Loucy (cell line): ENCODE results near the gene CDC42EP5.
A peak's percentile ranks its signal among the peaks of the same experiment; 100 is the strongest.

Source experiments
- H2AFZ ChIP-seq: fragments of 200-600 bp; sonication (generic); 2 replicates; pipeline ENCODE4 v1.6.0; 2016; ENCODE audit warnings: antibody characterized with exemption, mild to moderate bottlenecking, low read length, moderate library complexity
- H3F3A ChIP-seq: fragments of 200-600 bp; 2 replicates; pipeline ENCODE4 v1.6.0; 2016; ENCODE audit warnings: antibody characterized with exemption, low read depth, mild to moderate bottlenecking
- H3K27me3 ChIP-seq: fragments of 200-600 bp; sonication (generic); 2 replicates; pipeline ENCODE4 v1.6.1; 2014; ENCODE audit warnings: low read length, mild to moderate bottlenecking; ENCODE audit not compliant: insufficient read depth, poor library complexity, severe bottlenecking
- H3K36me3 ChIP-seq: fragments of 200-600 bp; sonication (generic); 2 replicates; pipeline ENCODE4 v1.6.1; 2016; ENCODE audit warnings: low read length; ENCODE audit not compliant: insufficient read depth
- H3K4me1 ChIP-seq: fragments of 200-600 bp; sonication (generic); 2 replicates; pipeline ENCODE4 v1.5.1; 2014; ENCODE audit warnings: low read length, mild to moderate bottlenecking; ENCODE audit not compliant: insufficient read depth, poor library complexity, severe bottlenecking
- H3K4me2 ChIP-seq: fragments of 200-600 bp; sonication (generic); 2 replicates; pipeline ENCODE4 v1.6.0; 2014; ENCODE audit warnings: antibody characterized with exemption, low read length, low read depth, mild to moderate bottlenecking; ENCODE audit not compliant: poor library complexity, severe bottlenecking
- H3K4me3 ChIP-seq: fragments of 200-600 bp; sonication (generic); 2 replicates; pipeline ENCODE4 v1.5.1; 2014; ENCODE audit warnings: low read length, mild to moderate bottlenecking, mixed read lengths; ENCODE audit not compliant: poor library complexity, severe bottlenecking
- H3K79me2 ChIP-seq: fragments of 200-600 bp; sonication (generic); 2 replicates; pipeline ENCODE4 v1.6.1; 2014; ENCODE audit warnings: low read length; ENCODE audit not compliant: insufficient read depth
- H3K9ac ChIP-seq: fragments of 200-600 bp; sonication (generic); 2 replicates; pipeline ENCODE4 v1.6.0; 2014; ENCODE audit warnings: mild to moderate bottlenecking, low read depth, low read length, moderate library complexity; ENCODE audit not compliant: poor library complexity, severe bottlenecking
- H3K9me2 ChIP-seq: fragments of 200-600 bp; sonication (generic); replicated peaks from 2 replicates; pipeline ENCODE4 v1.6.1; 2016; ENCODE audit warnings: low read depth, low read length, mixed read lengths
- H3K9me3 ChIP-seq: fragments of 200-600 bp; sonication (generic); 2 replicates; pipeline ENCODE4 v1.6.1; 2014; ENCODE audit warnings: mild to moderate bottlenecking, antibody characterized with exemption, low read length, low read depth; ENCODE audit not compliant: insufficient read depth
- H4K20me1 ChIP-seq: fragments of 200-600 bp; sonication (generic); 2 replicates; pipeline ENCODE4 v1.6.0; 2014; ENCODE audit warnings: antibody characterized with exemption, low read length, mild to moderate bottlenecking; ENCODE audit not compliant: insufficient read depth, poor library complexity, severe bottlenecking
- EZH2phosphoT487 ChIP-seq: fragments of 200-600 bp; IDR thresholded peaks from 2 replicates; pipeline ENCODE4 v1.6.1; 2018; ENCODE audit warnings: antibody characterized with exemption, mild to moderate bottlenecking, moderate library complexity, borderline replicate concordance
- TF ChIP-seq, protein P1 (sequence below): fragments of 200-600 bp; sonication (generic); conservative IDR thresholded peaks from 2 replicates; pipeline ENCODE4 v1.5.1; 2014; ENCODE audit warnings: mild to moderate bottlenecking, antibody characterized with exemption, low read length

CDC42EP5 gene

DNA sequence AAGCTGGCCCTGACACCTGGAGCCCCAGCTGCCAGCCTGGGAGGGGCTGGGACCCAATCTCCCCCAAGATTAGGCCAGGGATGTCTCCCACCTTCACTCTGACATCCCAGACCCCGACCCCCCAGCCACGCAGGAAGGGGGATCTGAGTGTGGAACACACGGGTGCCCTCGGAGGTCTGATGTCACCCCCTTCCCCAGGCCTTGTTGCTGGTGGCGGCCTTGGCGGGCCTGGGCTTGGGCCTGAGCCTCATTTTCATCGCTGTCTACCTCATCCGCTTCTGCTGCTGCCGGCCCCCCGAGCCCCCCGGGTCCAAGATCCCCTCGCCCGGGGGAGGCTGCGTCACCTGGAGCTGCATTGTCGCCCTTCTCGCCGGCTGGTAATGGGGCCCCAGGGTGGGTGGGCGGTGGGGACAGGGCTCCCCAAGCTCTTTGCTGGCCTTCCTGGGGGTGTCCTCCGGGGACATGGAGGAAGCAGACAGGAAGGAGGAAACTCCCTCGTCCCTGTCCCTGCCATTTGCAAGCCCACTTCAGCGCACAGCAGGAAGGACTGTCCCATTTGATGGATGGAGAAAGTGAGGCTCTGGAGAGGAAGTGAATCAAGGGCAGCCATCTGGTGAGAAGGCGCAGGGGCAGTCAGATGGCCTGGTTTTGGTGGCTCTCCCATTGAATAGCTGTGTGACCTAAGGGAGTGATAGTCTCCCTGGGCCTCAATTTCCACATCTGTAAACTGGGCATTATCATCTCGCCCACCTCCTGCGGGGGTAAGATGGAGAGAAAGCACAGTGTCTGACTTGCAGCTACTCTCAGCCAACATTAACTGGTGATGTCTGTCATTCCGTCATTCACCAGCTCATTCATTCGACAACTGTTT, 53.9 kb downstream of the CDC42EP5 start:
- no peaks in the 10 kb centered on the region for H3K27me3 ChIP-seq
- no peaks in the 10 kb centered on the region for H3K79me2 ChIP-seq
- no peak overlapping the region for H3K4me2 ChIP-seq
- H2AFZ ChIP-seq: no peak overlapping the region
- no peaks in the 10 kb centered on the region for H4K20me1 ChIP-seq
- no peaks in the 10 kb centered on the region for H3K9me3 ChIP-seq
- H3K36me3 ChIP-seq: no peaks in the 10 kb centered on the region
- H3F3A ChIP-seq: no peaks in the 10 kb centered on the region
- no peak overlapping the region for H3K4me3 ChIP-seq
- no peak for TF ChIP-seq EZH2phosphoT487
- TF ChIP-seq, protein P1, sequence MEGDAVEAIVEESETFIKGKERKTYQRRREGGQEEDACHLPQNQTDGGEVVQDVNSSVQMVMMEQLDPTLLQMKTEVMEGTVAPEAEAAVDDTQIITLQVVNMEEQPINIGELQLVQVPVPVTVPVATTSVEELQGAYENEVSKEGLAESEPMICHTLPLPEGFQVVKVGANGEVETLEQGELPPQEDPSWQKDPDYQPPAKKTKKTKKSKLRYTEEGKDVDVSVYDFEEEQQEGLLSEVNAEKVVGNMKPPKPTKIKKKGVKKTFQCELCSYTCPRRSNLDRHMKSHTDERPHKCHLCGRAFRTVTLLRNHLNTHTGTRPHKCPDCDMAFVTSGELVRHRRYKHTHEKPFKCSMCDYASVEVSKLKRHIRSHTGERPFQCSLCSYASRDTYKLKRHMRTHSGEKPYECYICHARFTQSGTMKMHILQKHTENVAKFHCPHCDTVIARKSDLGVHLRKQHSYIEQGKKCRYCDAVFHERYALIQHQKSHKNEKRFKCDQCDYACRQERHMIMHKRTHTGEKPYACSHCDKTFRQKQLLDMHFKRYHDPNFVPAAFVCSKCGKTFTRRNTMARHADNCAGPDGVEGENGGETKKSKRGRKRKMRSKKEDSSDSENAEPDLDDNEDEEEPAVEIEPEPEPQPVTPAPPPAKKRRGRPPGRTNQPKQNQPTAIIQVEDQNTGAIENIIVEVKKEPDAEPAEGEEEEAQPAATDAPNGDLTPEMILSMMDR: no peak
- H3K9me2 ChIP-seq: no peaks in the 10 kb centered on the region
- peak overlapping the region; percentile 66 for H3K9ac ChIP-seq
- H3K4me1 ChIP-seq: peaks cover 15% of the 10 kb centered on the region

DNA sequence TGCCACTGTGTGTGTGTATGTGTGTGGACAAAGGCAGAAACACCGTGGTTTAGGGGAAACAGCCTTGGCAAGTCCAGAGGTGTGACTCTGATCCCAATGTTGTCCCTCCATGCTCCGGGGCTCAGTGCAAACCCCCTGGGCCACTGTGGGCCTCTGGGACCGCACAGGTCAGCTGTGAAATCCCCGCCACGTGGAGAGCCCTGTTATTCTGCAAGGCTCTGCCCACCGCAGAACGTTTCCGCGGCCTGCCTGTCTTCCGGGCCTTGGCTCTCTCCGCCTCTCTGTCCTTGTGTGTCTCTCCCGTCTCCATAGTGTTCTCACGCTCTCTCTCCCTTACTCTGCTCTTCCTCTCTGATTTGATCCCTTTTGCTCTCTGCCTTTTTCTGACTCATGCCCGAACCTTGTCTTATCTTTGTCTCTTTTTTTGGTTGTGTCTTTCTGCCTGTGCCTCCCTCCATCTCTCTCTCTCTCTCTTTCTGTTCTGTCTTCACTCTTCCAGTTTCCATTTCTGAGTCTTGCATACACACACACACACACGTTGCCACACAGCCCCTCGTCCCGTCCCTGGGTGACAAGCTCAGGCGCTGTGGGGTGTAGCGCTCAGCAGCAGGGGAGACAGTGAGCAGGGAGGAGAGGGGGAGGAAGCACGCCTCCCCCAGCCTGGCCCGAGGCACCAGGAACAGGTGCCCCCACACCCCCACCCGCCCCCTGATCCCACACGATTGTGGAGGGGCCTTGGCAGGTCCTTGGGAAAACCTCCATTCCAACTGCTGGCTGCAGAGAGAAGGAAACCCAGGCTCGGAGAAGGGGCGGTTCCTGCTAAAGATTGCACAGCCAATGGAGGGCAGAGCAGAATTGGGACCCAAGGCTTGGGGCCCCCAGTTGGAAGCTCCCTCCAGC, 54.8 kb downstream of the CDC42EP5 start:
- no peaks in the 10 kb centered on the region for H3K9me3 ChIP-seq
- no peaks in the 10 kb centered on the region for H3F3A ChIP-seq
- H3K4me3 ChIP-seq: peak overlapping the region; percentile 45
- H3K27me3 ChIP-seq: no peaks in the 10 kb centered on the region
- H3K9me2 ChIP-seq: no peaks in the 10 kb centered on the region
- peak overlapping the region; percentile 61 for H2AFZ ChIP-seq
- H4K20me1 ChIP-seq: no peaks in the 10 kb centered on the region
- H3K4me2 ChIP-seq: peak overlapping the region; percentile 47
- H3K36me3 ChIP-seq: no peaks in the 10 kb centered on the region
- H3K9ac ChIP-seq: peak overlapping the region; percentile 66
- H3K79me2 ChIP-seq: no peaks in the 10 kb centered on the region
- peaks cover 15% of the 10 kb centered on the region for H3K4me1 ChIP-seq
- TF ChIP-seq EZH2phosphoT487: no peak
- TF ChIP-seq, protein P1: no peak

DNA sequence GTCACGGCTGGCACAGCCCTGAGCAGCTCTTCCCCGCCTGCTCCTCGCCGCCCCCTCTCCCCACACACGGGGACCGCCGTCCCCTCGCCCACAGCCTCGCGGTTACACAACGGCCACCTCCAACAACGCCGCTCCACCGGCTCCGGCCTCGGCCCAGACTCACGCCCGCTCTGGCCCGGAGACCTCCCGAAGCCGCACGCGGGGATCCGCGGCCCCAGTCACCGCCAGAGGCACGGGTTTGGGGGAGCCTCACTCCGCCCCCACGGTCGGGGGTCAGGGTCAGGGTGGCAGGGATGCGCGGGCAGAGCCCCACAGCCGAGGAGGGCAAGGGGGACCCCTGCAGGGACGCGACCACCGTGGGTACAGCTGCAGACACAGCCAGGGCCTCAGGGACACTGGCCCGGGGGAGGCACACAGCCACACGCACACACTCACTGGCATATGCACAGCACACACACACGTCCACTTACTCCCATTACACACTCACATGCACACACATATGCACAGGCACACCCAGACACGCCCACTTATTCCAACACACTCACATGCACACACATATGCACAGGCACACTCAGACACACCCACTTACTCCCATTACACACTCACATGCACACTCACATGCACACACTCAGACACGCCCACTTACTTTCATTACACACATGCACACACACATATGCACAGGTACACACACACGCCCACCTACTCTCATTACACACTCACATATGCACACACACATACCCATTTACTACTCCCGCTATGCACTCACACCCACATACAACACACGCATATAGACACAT, 56.2 kb downstream of the CDC42EP5 start:
- Histone ChIP-seq H3K4me3 (no peak overlapping the region), H3K9me3 (no peaks in the 10 kb centered on the region), H3K9ac (no peak overlapping the region), H3K4me1 (peaks cover 15% of the 10 kb centered on the region), H3K4me2 (peak overlapping the region; percentile 47), H3K36me3 (no peaks in the 10 kb centered on the region), H2AFZ (no peak overlapping the region), H3F3A (no peaks in the 10 kb centered on the region), H3K27me3 (no peaks in the 10 kb centered on the region), H3K9me2 (no peaks in the 10 kb centered on the region), H4K20me1 (no peaks in the 10 kb centered on the region), H3K79me2 (no peaks in the 10 kb centered on the region)
- TF ChIP-seq, protein P1: no peak
- TF ChIP-seq EZH2phosphoT487: no peak
